Aorta (tissue), 5 donors: ENCODE measurements around the gene INTS1. TPM values are rescaled to one million over a fixed set of nuclear protein-coding genes. Genes with fewer than 3 reads are reported as not detected.

Experiments
- ATAC-seq: fragments of 200-7000 bp; cut with Tn5 transposase; one replicate; pipeline ENCODE4 v1.9.1; 2022; ENCODE audit warnings: moderate library complexity; ENCODE audit not compliant: low FRiP score
- DNase-seq, 2 donors: peaks; one replicate each; pipeline ENCODE4 v3.0.0-alpha.2; 2020
- H3K27ac ChIP-seq, 2 donors: one replicate each; pipeline ENCODE4 v1.5.1; 2013; ENCODE audit warnings: low read length in 2 of 2, mild to moderate bottlenecking in 2 of 2, moderate library complexity in 2 of 2, control low read depth in 1 of 2, inconsistent platforms in 1 of 2, low read depth in 1 of 2
- H3K27me3 ChIP-seq, 2 donors: one replicate each; pipeline ENCODE4 v1.6.1; 2013; ENCODE audit warnings: control low read depth in 1 of 2, low read length in 1 of 2, mild to moderate bottlenecking in 1 of 2, moderate library complexity in 1 of 2; ENCODE audit not compliant: insufficient read depth in 2 of 2, control insufficient read depth in 1 of 2
- H3K36me3 ChIP-seq, 2 donors: one replicate each; pipeline ENCODE4 v1.6.1; 2013; ENCODE audit warnings: control low read depth in 1 of 2, low read length in 1 of 2, mild to moderate bottlenecking in 1 of 2; ENCODE audit not compliant: insufficient read depth in 2 of 2, control insufficient read depth in 1 of 2
- H3K4me1 ChIP-seq, 2 donors: one replicate each; pipeline ENCODE4 v1.6.1; 2013; ENCODE audit warnings: low read length in 2 of 2, control low read depth in 1 of 2, mild to moderate bottlenecking in 1 of 2, moderate library complexity in 1 of 2; ENCODE audit not compliant: insufficient read depth in 2 of 2, control insufficient read depth in 1 of 2
- H3K4me3 ChIP-seq, 2 donors: one replicate each; pipeline ENCODE4 v1.5.1; 2013; ENCODE audit warnings: low read length in 2 of 2, control low read depth in 1 of 2, mild to moderate bottlenecking in 1 of 2
- H3K9me3 ChIP-seq: one replicate; pipeline ENCODE4 v1.6.1; 2013; ENCODE audit warnings: mild to moderate bottlenecking, low read length; ENCODE audit not compliant: control insufficient read depth
- WGBS, 2 donors: extraction: QIAGEN DNeasy Blood & Tissue Kit; methylation state at CpG; one replicate each; pipeline ENCODE4 v1.1.7; 2013; 5-methylcytosine and 5-hydroxymethylcytosine counted together
- intact Hi-C, 2 donors: fragments of 100-400 bp; cut with DNase I; formaldehyde crosslinking; loops; one replicate each; pipeline versions ENCODE4 v1.14.2 to v1.15.0; 2022
- polyA plus RNA-seq, 2 donors: library from polyadenylated mRNA; stranded (reverse); fragments of 200-250 nt; gene quantifications; one replicate each; pipeline ENCODE4 v1.2.3, GENCODE V29; 2013
- total RNA-seq, 2 donors: library from RNA; stranded (reverse); fragmentation: NEBNext Ultra II Directional; extraction: Animal tissue kit (Norgen Biotek cat#: 25700); gene quantifications; one replicate each; pipeline ENCODE4 v1.2.1, GENCODE V29; 2021
- donor health status: healthy with polysubstance abuse.
- donor health status: Bipolar disorder and iron deficiency.
- donor health status: DM: no; HTN: no; CAD: no.
- donor health status: DM: no; HTN: no; CAD: no.
- donor health status: DM: yes; HTN: yes; CAD: no.

The INTS1 gene
- total and polyA plus RNA-seq, 4 donors, result 17.2 to 109 (median 67.2) TPM

GRCh38 chr7:1497293-1497927 lies 6.8 kb downstream of the INTS1 start:
- no peaks in the 10 kb centered on the region for H3K9me3 ChIP-seq
- DNase-seq, result no peak
- no peak overlapping the region for H3K4me3 ChIP-seq
- peaks cover 0 to 19% of the 10 kb centered on the region in 2 donors for H3K36me3 ChIP-seq
- H3K27ac ChIP-seq, result no peak overlapping the region
- intact Hi-C loops, result no loop called here
- no peak for ATAC-seq
- H3K4me1 ChIP-seq, result no peaks in the 10 kb centered on the region
- 94 to 95% methylated on average over 37 of the region's 37 CpGs for WGBS, 2 donors
- H3K27me3 ChIP-seq, result no peaks in the 10 kb centered on the region

- no peaks in the 10 kb centered on the region for H3K27me3 ChIP-seq
- H3K4me3 ChIP-seq, result no peak overlapping the region
- H3K9me3 ChIP-seq, result no peaks in the 10 kb centered on the region
- no peak for DNase-seq
- H3K27ac ChIP-seq, result no peak overlapping the region
- H3K36me3 ChIP-seq, result peaks cover 0 to 19% of the 10 kb centered on the region in 2 donors
- intact Hi-C loops, result no loop called here
- WGBS, 2 donors, result 92 to 94% methylated on average over 33 of the region's 33 CpGs
- ATAC-seq, result no peak
- no peaks in the 10 kb centered on the region for H3K4me1 ChIP-seq
These were observed 7.5 kb downstream of the INTS1 start for GRCh38 chr7:1496531-1497292.

- 84 to 90% methylated on average over 34 of the region's 34 CpGs for WGBS, 2 donors
- no peaks in the 10 kb centered on the region for H3K9me3 ChIP-seq
- H3K4me1 ChIP-seq, result no peaks in the 10 kb centered on the region
- ATAC-seq, result no peak
- no peak overlapping the region for H3K4me3 ChIP-seq
- intact Hi-C loops, result no loop called here
- no peak overlapping the region for H3K27ac ChIP-seq
- no peak for DNase-seq
- no peaks in the 10 kb centered on the region for H3K27me3 ChIP-seq
- peaks cover 0 to 20% of the 10 kb centered on the region in 2 donors for H3K36me3 ChIP-seq
These were observed 8.5 kb downstream of the INTS1 start for GRCh38 chr7:1495564-1496242.

GRCh38 chr7:1494866-1495563 lies 9.2 kb downstream of the INTS1 start:
- peaks cover 0 to 18% of the 10 kb centered on the region in 2 donors for H3K36me3 ChIP-seq
- DNase-seq, result no peak

GRCh38 chr7:1494447-1494846 lies 9.7 kb downstream of the INTS1 start:
- intact Hi-C loops, result no loop called here
- Histone ChIP-seq H3K27ac (no peak overlapping the region), H3K27me3 (no peaks in the 10 kb centered on the region), H3K9me3 (no peaks in the 10 kb centered on the region), H3K4me1 (no peaks in the 10 kb centered on the region), H3K36me3 (peaks cover 0 to 18% of the 10 kb centered on the region in 2 donors), H3K4me3 (no peak overlapping the region)
- 92% methylated on average over 21 to 25 of the region's 25 CpGs for WGBS, 2 donors
- no peak for ATAC-seq
- no peak for DNase-seq

More at GRCh38 chr7:1494866-1495563, 9.2 kb downstream of the INTS1 start:
- intact Hi-C loops, result no loop called here
- Histone ChIP-seq H3K4me3 (no peak overlapping the region), H3K4me1 (no peaks in the 10 kb centered on the region), H3K27me3 (no peaks in the 10 kb centered on the region), H3K9me3 (no peaks in the 10 kb centered on the region), H3K27ac (no peak overlapping the region)
- ATAC-seq, result no peak
- 92% methylated on average over 27 of the region's 27 CpGs for WGBS, 2 donors

- H3K4me3 ChIP-seq, result no peak overlapping the region
- peaks cover 0 to 19% of the 10 kb centered on the region in 2 donors for H3K36me3 ChIP-seq
- H3K27ac ChIP-seq, result no peak overlapping the region
- ATAC-seq (no peak), DNase-seq (no peak)
- intact Hi-C loops, result no loop called here
- no peaks in the 10 kb centered on the region for H3K4me1 ChIP-seq
- no peaks in the 10 kb centered on the region for H3K9me3 ChIP-seq
- H3K27me3 ChIP-seq, result no peaks in the 10 kb centered on the region
- WGBS, 2 donors, result 95 to 96% methylated on average over 26 of the region's 26 CpGs
These were observed 10.6 kb downstream of the INTS1 start for GRCh38 chr7:1493571-1493970.

- DNase-seq (no peak), ATAC-seq (no peak)
- 93% methylated on average over 20 of the region's 20 CpGs for WGBS, 2 donors
- H3K4me3 ChIP-seq, result no peak overlapping the region
- no peaks in the 10 kb centered on the region for H3K4me1 ChIP-seq
- no peaks in the 10 kb centered on the region for H3K9me3 ChIP-seq
- no peaks in the 10 kb centered on the region for H3K27me3 ChIP-seq
- intact Hi-C loops, result no loop called here
- peaks cover 0 to 19% of the 10 kb centered on the region in 2 donors for H3K36me3 ChIP-seq
- no peak overlapping the region for H3K27ac ChIP-seq
These were observed 11.1 kb downstream of the INTS1 start for GRCh38 chr7:1493129-1493528.

GRCh38 chr7:1492640-1493039 lies 11.5 kb downstream of the INTS1 start:
- Histone ChIP-seq H3K4me3 (no peak overlapping the region), H3K4me1 (no peaks in the 10 kb centered on the region), H3K9me3 (no peaks in the 10 kb centered on the region), H3K27ac (no peak overlapping the region), H3K36me3 (peaks cover 0 to 18% of the 10 kb centered on the region in 2 donors), H3K27me3 (no peaks in the 10 kb centered on the region)
- DNase-seq, result no peak
- WGBS, 2 donors, result 91 to 96% methylated on average over 22 to 33 of the region's 33 CpGs
- no peak for ATAC-seq
- intact Hi-C loops, result no loop called here
